ENCODE results near the gene CLTA.

- TF ChIP-seq CTCF (IDR thresholded peaks at IDR 0.05; ENCODE audit: insufficient read depth, low read depth, low read length) (no peak), EZH2 (IDR thresholded peaks at IDR 0.05; ENCODE audit: insufficient read depth, low read length) (no peak)
These were observed 56.6 kb downstream of the CLTA start for GRCh38 chr9:36247356-36247755.
